ENCODE results near the gene REM2.

REM2 gene

DNA sequence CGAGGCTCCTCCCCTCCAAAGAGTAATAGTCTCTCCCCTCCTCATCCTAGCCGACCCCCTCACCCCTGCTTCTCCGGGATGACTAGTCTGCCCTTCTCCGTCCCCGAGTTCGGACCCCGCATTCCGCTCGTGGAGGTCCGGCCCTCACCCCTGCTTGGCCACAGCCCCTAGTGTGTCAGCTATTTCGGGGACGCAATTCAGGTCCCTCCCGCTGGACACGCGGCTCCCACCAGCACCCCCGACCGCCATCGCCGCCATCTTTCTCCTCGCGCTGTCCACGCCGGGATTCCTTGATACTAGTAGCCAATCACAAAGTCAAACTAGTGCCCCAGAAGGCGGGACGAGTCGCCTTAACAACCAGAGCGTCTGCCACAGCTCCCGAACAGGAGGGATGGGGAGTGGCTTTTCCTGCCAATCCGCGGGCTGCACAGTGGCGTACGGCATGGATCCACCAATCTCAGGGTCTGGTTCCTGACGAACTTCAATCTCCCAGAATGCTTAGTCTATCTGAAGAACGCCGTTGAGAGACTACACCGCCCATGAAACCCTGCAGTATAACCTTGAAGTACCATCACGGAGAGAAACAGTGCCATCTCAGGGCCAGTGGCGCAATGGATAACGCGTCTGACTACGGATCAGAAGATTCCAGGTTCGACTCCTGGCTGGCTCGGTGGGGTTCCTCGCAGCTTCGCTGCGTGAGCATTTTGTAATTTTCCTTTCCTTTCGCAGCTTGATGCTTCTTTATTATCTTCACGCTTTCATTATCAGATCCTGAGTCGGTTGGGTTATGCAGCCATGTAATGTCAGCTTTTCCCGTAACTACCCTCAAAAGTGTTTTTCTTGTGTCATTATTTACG, 46.3 kb downstream of the REM2 start, which contains the start of gene PRMT5:
PRMT5 (minus strand) TSS at position 273 of the 857 bp plus-strand sequence; CDS start at position 258, 15 bp downstream.
- DNase-seq (ENCODE audit: low read depth in 2 of 2), result peak; percentile 95 to 98

DNA sequence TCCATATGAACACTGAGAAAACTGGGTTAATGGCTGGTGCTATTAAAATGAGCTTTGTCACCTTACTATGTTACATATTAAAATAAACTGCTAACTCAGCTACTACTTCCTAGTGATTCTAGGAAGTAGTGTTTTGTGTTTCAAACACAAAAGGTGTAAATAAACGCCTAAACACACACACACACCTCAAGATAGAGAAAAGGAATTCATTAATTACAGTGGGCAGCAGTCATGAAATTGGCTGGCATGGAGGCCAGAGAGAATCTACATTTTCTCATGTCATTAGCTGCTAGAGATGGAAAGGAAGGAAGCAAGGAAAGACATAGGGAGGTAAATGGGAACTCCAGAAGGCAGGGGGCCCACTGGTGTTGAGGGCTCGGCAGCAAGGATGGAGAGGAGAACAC, 46.9 kb downstream of the REM2 start:
- no peak for DNase-seq (ENCODE audit: low read depth in 2 of 2)

DNA sequence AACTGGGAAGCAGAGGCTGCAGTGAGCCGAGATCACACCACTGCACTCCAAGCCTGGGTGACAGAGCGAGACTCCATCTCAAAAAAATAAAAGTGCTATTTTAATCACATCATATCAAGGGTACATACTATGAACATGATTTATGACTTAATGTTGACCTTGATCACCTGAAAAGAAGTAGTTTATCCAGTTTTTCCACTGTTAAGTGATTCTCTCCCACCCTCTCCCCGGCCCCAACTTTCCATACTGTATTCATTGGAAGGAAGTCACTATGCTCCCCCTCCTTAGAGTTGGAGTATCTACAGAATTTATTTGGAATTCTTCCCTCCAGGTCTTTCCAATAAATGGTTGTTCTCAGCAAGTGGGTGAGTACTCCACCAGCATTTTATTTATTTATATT, 49.1 kb downstream of the REM2 start:
- DNase-seq (ENCODE audit: low read depth in 2 of 2), result no peak

DNA sequence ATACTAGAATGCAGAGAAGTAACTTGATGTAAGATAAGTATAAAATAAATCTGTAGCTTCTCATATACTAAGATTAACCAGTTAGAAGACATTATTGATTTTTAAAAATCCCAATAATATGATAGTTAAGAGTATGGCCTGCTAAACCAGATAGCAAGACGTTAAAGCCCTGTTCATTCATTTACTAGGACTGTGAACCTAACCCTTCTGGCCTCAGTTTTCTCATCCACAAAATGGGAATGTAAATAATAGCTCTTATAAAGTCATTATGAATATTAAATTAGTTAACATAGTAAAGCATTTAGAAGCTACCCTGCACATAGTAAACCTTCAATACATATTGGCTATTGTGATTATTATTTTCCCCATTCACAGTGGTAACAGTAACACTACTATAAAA, 52.1 kb downstream of the REM2 start:
- DNase-seq (ENCODE audit: low read depth in 2 of 2), result no peak
